Heart right ventricle (tissue), 16 donors: Measurements from ENCODE around the gene TNFRSF21. TPM values are rescaled to one million over a fixed set of nuclear protein-coding genes. Genes with fewer than 3 reads are reported as not detected.

Source experiments
- ATAC-seq, 8 donors: fragments of 200-7000 bp; cut with Tn5 transposase; one replicate each; pipeline ENCODE4 v1.9.1; 2020; ENCODE audit warnings: mild to moderate bottlenecking in 8 of 8, moderate library complexity in 8 of 8, moderate number of reproducible peaks in 1 of 8
- DNase-seq, 2 donors: peaks; one replicate each; pipeline ENCODE4 v3.0.0-alpha.2; 2020
- H3K27ac ChIP-seq, 10 donors: fragments of 200-600 bp; sonication (generic) in 2 of 10; one replicate each; pipeline versions ENCODE4 v1.5.0 to v1.8.0; 2020 to 2022; ENCODE audit warnings: mild to moderate bottlenecking in 3 of 10
- H3K27me3 ChIP-seq, 7 donors: fragments of 200-600 bp; one replicate each; pipeline ENCODE4 v1.8.0; 2021 to 2022; ENCODE audit warnings: mild to moderate bottlenecking in 2 of 7
- H3K36me3 ChIP-seq, 9 donors: fragments of 200-600 bp; sonication (generic) in 1 of 9; one replicate each; pipeline versions ENCODE4 v1.5.0 to v1.8.0; 2020 to 2022; ENCODE audit warnings: mild to moderate bottlenecking in 2 of 9
- H3K4me1 ChIP-seq, 9 donors: fragments of 200-600 bp; sonication (generic) in 1 of 9; one replicate each; pipeline versions ENCODE4 v1.5.0 to v1.8.0; 2020 to 2022; ENCODE audit warnings: mild to moderate bottlenecking in 4 of 9
- H3K4me3 ChIP-seq, 10 donors: fragments of 200-600 bp; sonication (generic) in 2 of 10; one replicate each; pipeline versions ENCODE4 v1.5.0 to v1.8.0; 2020 to 2022; ENCODE audit warnings: mild to moderate bottlenecking in 7 of 10, moderate library complexity in 2 of 10
- H3K9me3 ChIP-seq, 11 donors: fragments of 200-600 bp in 10 of 11; sonication (generic) in 2 of 11; one replicate each; pipeline versions ENCODE4 v1.5.0 to v1.8.0; 2013 to 2022; ENCODE audit warnings: mild to moderate bottlenecking in 2 of 11, control low read depth in 1 of 11, moderate library complexity in 1 of 11
- CTCF ChIP-seq, 9 donors: fragments of 200-600 bp; sonication (generic) in 2 of 9; IDR thresholded peaks; one replicate each; pipeline versions ENCODE4 v1.5.0 to v1.8.0; 2021 to 2022; ENCODE audit warnings: antibody characterized with exemption in 9 of 9, mild to moderate bottlenecking in 5 of 9, moderate library complexity in 1 of 9
- WGBS, 2 donors: extraction: QIAGEN DNeasy Blood & Tissue Kit; methylation state at CpG; one replicate each; pipeline ENCODE4 v1.1.7; 2013; ENCODE audit warnings: inconsistent platforms in 1 of 2; 5-methylcytosine and 5-hydroxymethylcytosine counted together
- intact Hi-C, 10 donors: fragments of 100-400 bp; cut with DNase I; formaldehyde crosslinking; loops; one replicate each; pipeline versions ENCODE4 v1.11.1 to v1.14.2; 2022
- polyA plus RNA-seq, 2 donors: library from polyadenylated mRNA; stranded (reverse); fragments of 200-250 nt; gene quantifications; one replicate each; pipeline ENCODE4 v1.2.3, GENCODE V29; 2013
- total RNA-seq, 10 donors: library from RNA; stranded (reverse); fragmentation: NEBNext Ultra II Directional in 3 of 10; extraction: Animal tissue kit (Norgen Biotek cat#: 25700) in 3 of 10; gene quantifications; one replicate each; pipeline versions ENCODE4 v1.2.1 to v1.2.4, GENCODE V29; 2021 to 2023
- donor health status: Arrhythmogenic right ventricular cardiomyopathy.
- donor health status: ischemic (EF 13 %, LVEDD 7.1; RV severe dilation, severe dysfunction).
- donor health status: healthy with polysubstance abuse.
- donor health status: DM: no; HTN: yes; CAD: no.
- donor health status: DM: no; HTN: no; CAD: no.
- donor health status: ischemic (EF 25% LVEDD 6.9; RV normal size, moderate dysfunction).
- donor health status: ischemic (EF 25% LVEDD 5.7; RV mildly dilated, moderate dysfunction).
- donor health status: healthy.
- donor health status: DM: yes; HTN: yes; CAD: no.
- donor health status: Ischemic cardiomyopathy.
- donor health status: ischemic (EF 35%, LVEDD 5.7; RV mildly dilated, moderate dysfunction).
- donor health status: nonischemic (EF 11% LVEDD 7.7; RV severe dilation, severe dysfunction).
- donor health status: DM: yes; HTN: yes; CAD: no.
- donor health status: PGD.
- donor health status: ischemic (EF 29% LVEDD 5.4; RV normal size, mild dysfunction).
- donor health status: nonischemic (EF 23%, LVEDD 6.1; RV moderate dilation, normal function).

TNFRSF21 gene
- total and polyA plus RNA-seq, 12 donors, result 3.8 to 12.8 (median 6.0) TPM

GRCh38 chr6:47355496-47355895, 45.8 kb upstream of the TNFRSF21 start:
- no peaks in the 10 kb centered on the region for H3K9me3 ChIP-seq
- intact Hi-C loops, result no loop called here
- no peak for ATAC-seq

GRCh38 chr6:47353871-47354270, 44.2 kb upstream of the TNFRSF21 start:
- 52 to 67% methylated on average over 1 of the region's 1 CpG for WGBS, 2 donors
- peaks cover 0 to 10% (median 0%) of the 10 kb centered on the region in 7 donors for H3K27me3 ChIP-seq

More at GRCh38 chr6:47355496-47355895, 45.8 kb upstream of the TNFRSF21 start:
- Histone ChIP-seq H3K27me3 (peaks cover 0 to 10% (median 0%) of the 10 kb centered on the region in 7 donors), H3K27ac (no peak overlapping the region), H3K36me3 (no peaks in the 10 kb centered on the region), H3K4me3 (no peak overlapping the region), H3K4me1 (peaks cover 0 to 24% (median 0%) of the 10 kb centered on the region in 9 donors)
- no peak for DNase-seq
- no peak for TF ChIP-seq CTCF (IDR thresholded peaks at IDR 0.05)

GRCh38 chr6:47352966-47353365, 43.3 kb upstream of the TNFRSF21 start:
- H3K27ac ChIP-seq, result no peak overlapping the region
- no peaks in the 10 kb centered on the region for H3K36me3 ChIP-seq
- ATAC-seq (no peak), DNase-seq (no peak)
- no peak for TF ChIP-seq CTCF (IDR thresholded peaks at IDR 0.05)
- peaks cover 0 to 24% (median 0%) of the 10 kb centered on the region in 9 donors for H3K4me1 ChIP-seq
- WGBS, 2 donors, result 63 to 86% methylated on average over 2 of the region's 2 CpGs
- intact Hi-C loops, result no loop called here
- peaks cover 0 to 10% (median 0%) of the 10 kb centered on the region in 7 donors for H3K27me3 ChIP-seq
- H3K4me3 ChIP-seq, result no peak overlapping the region
- H3K9me3 ChIP-seq, result no peaks in the 10 kb centered on the region

More at GRCh38 chr6:47353871-47354270, 44.2 kb upstream of the TNFRSF21 start:
- intact Hi-C loops, result no loop called here
- Histone ChIP-seq H3K36me3 (no peaks in the 10 kb centered on the region), H3K9me3 (no peaks in the 10 kb centered on the region), H3K4me3 (no peak overlapping the region), H3K27ac (no peak overlapping the region), H3K4me1 (peaks cover 0 to 24% (median 0%) of the 10 kb centered on the region in 9 donors)
- TF ChIP-seq CTCF (IDR thresholded peaks at IDR 0.05), result no peak
- ATAC-seq, result no peak
- no peak for DNase-seq

- WGBS, 2 donors, result 67 to 80% methylated on average over 5 of the region's 5 CpGs
Measured at GRCh38 chr6:47352194-47352920, 42.7 kb upstream of the TNFRSF21 start.

More at GRCh38 chr6:47352194-47352920, 42.7 kb upstream of the TNFRSF21 start:
- Histone ChIP-seq H3K4me3 (no peak overlapping the region), H3K9me3 (no peaks in the 10 kb centered on the region), H3K27me3 (peaks cover 0 to 4% (median 0%) of the 10 kb centered on the region in 7 donors), H3K4me1 (peaks cover 0 to 24% (median 0%) of the 10 kb centered on the region in 9 donors), H3K36me3 (no peaks in the 10 kb centered on the region), H3K27ac (no peak overlapping the region)
- TF ChIP-seq CTCF (IDR thresholded peaks at IDR 0.05), result no peak
- DNase-seq (no peak), ATAC-seq (no peak)
- intact Hi-C loops, result no loop called here
